ENCODE data around the gene SMTNL2.
"Not testable (repeated sequence)": the region's sequence is repeated elsewhere in the genome, so short reads cannot be mapped to it uniquely, and the experiment has no call there.

SMTNL2 gene

GRCh38 chr17:4604111-4604644 is 19.8 kb downstream of the SMTNL2 start:
- DNase-seq (ENCODE audit: low read depth) = no peak
- H3K4me3 ChIP-seq (ENCODE audit: low read depth, low read length) = no peak overlapping the region
- no peak for TF ChIP-seq MYC (IDR thresholded peaks at IDR 0.05; ENCODE audit: low read depth, low read length)
- TF ChIP-seq POLR2A (IDR thresholded peaks at IDR 0.05; ENCODE audit: extremely low read depth, insufficient read length) = no peak

- not testable (repeated sequence) for H3K4me3 ChIP-seq (ENCODE audit: low read depth, low read length)
These were observed 20.4 kb downstream of the SMTNL2 start for GRCh38 chr17:4604736-4605135.

GRCh38 chr17:4605826-4606225 is 21.5 kb downstream of the SMTNL2 start:
- peak; percentile 70 for DNase-seq (ENCODE audit: low read depth)
- TF ChIP-seq MAX (IDR thresholded peaks at IDR 0.05; ENCODE audit: low read depth, low read length) (0 out of 2 replicates have a peak, but pooled peaks have one; percentile 32), MYC (IDR thresholded peaks at IDR 0.05; ENCODE audit: low read depth, low read length) (no peak)
- H3K4me3 ChIP-seq (ENCODE audit: low read depth, low read length) = no peak overlapping the region

More at GRCh38 chr17:4604736-4605135, 20.4 kb downstream of the SMTNL2 start:
- not testable (repeated sequence) for DNase-seq (ENCODE audit: low read depth)

GRCh38 chr17:4607261-4607741 is 23.0 kb downstream of the SMTNL2 start:
- TF ChIP-seq MYC (IDR thresholded peaks at IDR 0.05; ENCODE audit: low read depth, low read length) = no peak
- no peak for TF ChIP-seq POLR2A (IDR thresholded peaks at IDR 0.05; ENCODE audit: extremely low read depth, insufficient read length)
- no peak for TF ChIP-seq CTCF (IDR thresholded peaks at IDR 0.05; ENCODE audit: low read depth, low read length)
- TF ChIP-seq MAX (IDR thresholded peaks at IDR 0.05; ENCODE audit: low read depth, low read length) = no peak
- no peak for DNase-seq (ENCODE audit: low read depth)

GRCh38 chr17:4607773-4608187 is 23.5 kb downstream of the SMTNL2 start:
- H3K4me3 ChIP-seq (ENCODE audit: low read depth, low read length) = no peak overlapping the region
- TF ChIP-seq MAX (IDR thresholded peaks at IDR 0.05; ENCODE audit: low read depth, low read length) (no peak), CTCF (IDR thresholded peaks at IDR 0.05; ENCODE audit: low read depth, low read length) (no peak), POLR2A (IDR thresholded peaks at IDR 0.05; ENCODE audit: extremely low read depth, insufficient read length) (no peak), MYC (IDR thresholded peaks at IDR 0.05; ENCODE audit: low read depth, low read length) (no peak)
- DNase-seq (ENCODE audit: low read depth) = peak; percentile 49

More at GRCh38 chr17:4607261-4607741, 23.0 kb downstream of the SMTNL2 start:
- no peak overlapping the region for H3K4me3 ChIP-seq (ENCODE audit: low read depth, low read length)

GRCh38 chr17:4609761-4610160 is 25.4 kb downstream of the SMTNL2 start:
- no peak for TF ChIP-seq MYC (IDR thresholded peaks at IDR 0.05; ENCODE audit: low read depth, low read length)
- TF ChIP-seq POLR2A (IDR thresholded peaks at IDR 0.05; ENCODE audit: extremely low read depth, insufficient read length) = no peak
- no peak for TF ChIP-seq CTCF (IDR thresholded peaks at IDR 0.05; ENCODE audit: low read depth, low read length)
- TF ChIP-seq MAX (IDR thresholded peaks at IDR 0.05; ENCODE audit: low read depth, low read length) = no peak
- DNase-seq (ENCODE audit: low read depth) = no peak

GRCh38 chr17:4610162-4610561 is 25.8 kb downstream of the SMTNL2 start:
- H3K4me3 ChIP-seq (ENCODE audit: low read depth, low read length) = no peak overlapping the region
- TF ChIP-seq CTCF (IDR thresholded peaks at IDR 0.05; ENCODE audit: low read depth, low read length) (no peak), MAX (IDR thresholded peaks at IDR 0.05; ENCODE audit: low read depth, low read length) (no peak), POLR2A (IDR thresholded peaks at IDR 0.05; ENCODE audit: extremely low read depth, insufficient read length) (no peak), MYC (IDR thresholded peaks at IDR 0.05; ENCODE audit: low read depth, low read length) (no peak)
- no peak for DNase-seq (ENCODE audit: low read depth)

More at GRCh38 chr17:4609761-4610160, 25.4 kb downstream of the SMTNL2 start:
- H3K4me3 ChIP-seq (ENCODE audit: low read depth, low read length) = no peak overlapping the region

Data from NB4 (cell line).